ENCODE data around the gene TFF1.

- TF ChIP-seq POLR2AphosphoS5 (IDR thresholded peaks at IDR 0.05; ENCODE audit: borderline replicate concordance, low read depth, low read length) (no peak), EZH2 (IDR thresholded peaks at IDR 0.05) (no peak)
Measured at GRCh38 chr21:42314616-42315295, 51.6 kb downstream of the TFF1 start.
